CD14-positive monocyte (primary cell): ENCODE data around the gene CCNB1. TPM values are rescaled to one million over a fixed set of nuclear protein-coding genes. Genes with fewer than 3 reads are reported as not detected.

Source experiments
- DNase-seq, 3 donors: peaks; one replicate each; pipeline ENCODE4 v3.0.0-alpha.2; 2011 to 2022
- H2AFZ ChIP-seq: 2 replicates; pipeline ENCODE4 v1.6.0; 2012; ENCODE audit warnings: mild to moderate bottlenecking, low read depth, low read length, inconsistent platforms; ENCODE audit not compliant: insufficient read depth, poor library complexity, severe bottlenecking
- H3K27ac ChIP-seq, 2 donors: 1 replicate in 1 of 2; 2 replicates in 1 of 2; pipeline ENCODE4 v1.5.1; 2012 to 2013; ENCODE audit warnings: low read length in 2 of 2, control low read depth in 1 of 2, inconsistent platforms in 1 of 2, low read depth in 1 of 2, mild to moderate bottlenecking in 1 of 2
- H3K27me3 ChIP-seq, 2 donors: one replicate each; pipeline versions ENCODE4 v1.6.0 to v1.6.1; 2011 to 2013; ENCODE audit warnings: low read length in 2 of 2; ENCODE audit not compliant: control insufficient read depth in 2 of 2, insufficient read depth in 2 of 2
- H3K36me3 ChIP-seq, 2 donors: replicated peaks in 1 of 2; 1 replicate in 1 of 2; 2 replicates in 1 of 2; pipeline versions ENCODE4 v1.5.1 to v1.6.1; 2012 to 2013; ENCODE audit warnings: low read length in 2 of 2, control low read depth in 1 of 2, inconsistent platforms in 1 of 2, mild to moderate bottlenecking in 1 of 2; ENCODE audit not compliant: insufficient read depth in 2 of 2, control insufficient read depth in 1 of 2
- H3K4me1 ChIP-seq, 2 donors: 1 replicate in 1 of 2; 2 replicates in 1 of 2; pipeline versions ENCODE4 v1.5.1 to v1.6.1; 2012 to 2013; ENCODE audit warnings: low read length in 2 of 2, control low read depth in 1 of 2, inconsistent platforms in 1 of 2, mild to moderate bottlenecking in 1 of 2, moderate library complexity in 1 of 2; ENCODE audit not compliant: insufficient read depth in 2 of 2, control insufficient read depth in 1 of 2
- H3K4me2 ChIP-seq: replicated peaks from 2 replicates; pipeline ENCODE3; 2012; ENCODE audit warnings: low read length, moderate library complexity, mild to moderate bottlenecking; ENCODE audit not compliant: poor library complexity, severe bottlenecking; ENCODE audit errors: extremely low read depth
- H3K4me3 ChIP-seq, 3 experiments: fragments of 200-600 bp in 1 of 3; sonication (generic) in 1 of 3; replicated peaks in 1 of 3; 1 replicate in 2 of 3; 2 replicates in 1 of 3; pipeline ENCODE4 v1.5.1; 2011 to 2013; ENCODE audit warnings: low read length in 3 of 3, mild to moderate bottlenecking in 3 of 3, control low read depth in 2 of 3, low read depth in 2 of 3, inconsistent platforms in 1 of 3, moderate library complexity in 1 of 3
- H3K79me2 ChIP-seq: 2 replicates; pipeline ENCODE4 v1.6.0; 2012; ENCODE audit warnings: mild to moderate bottlenecking, control low read depth, inconsistent platforms, low read length, moderate library complexity; ENCODE audit not compliant: insufficient read depth
- H3K9ac ChIP-seq: 2 replicates; pipeline ENCODE4 v1.6.0; 2017; ENCODE audit warnings: low read length, mild to moderate bottlenecking; ENCODE audit not compliant: insufficient read depth, poor library complexity, severe bottlenecking
- H3K9me3 ChIP-seq, 2 donors: replicated peaks in 1 of 2; 1 replicate in 1 of 2; 2 replicates in 1 of 2; pipeline versions ENCODE4 v1.5.1 to v1.6.1; 2012 to 2013; ENCODE audit warnings: low read length in 2 of 2, control low read depth in 1 of 2; ENCODE audit not compliant: control insufficient read depth in 1 of 2, insufficient read depth in 1 of 2
- H4K20me1 ChIP-seq: 2 replicates; pipeline ENCODE4 v1.6.0; 2012; ENCODE audit warnings: mild to moderate bottlenecking, low read length, control low read depth, moderate library complexity; ENCODE audit not compliant: insufficient read depth
- H3K27ac Mint-ChIP-seq, 7 donors: one replicate each; pipeline ENCODE4 v1.8.0; 2020; ENCODE audit warnings: mild to moderate bottlenecking in 7 of 7, mixed read lengths in 7 of 7, moderate library complexity in 6 of 7, inconsistent platforms in 2 of 7
- H3K27me3 Mint-ChIP-seq, 3 donors: one replicate each; pipeline ENCODE4 v1.8.0; 2021 to 2022; ENCODE audit warnings: low read depth in 3 of 3, mild to moderate bottlenecking in 3 of 3, mixed read lengths in 3 of 3, moderate library complexity in 3 of 3, inconsistent platforms in 1 of 3
- H3K36me3 Mint-ChIP-seq, 2 donors: one replicate each; pipeline ENCODE4 v1.8.0; 2020; ENCODE audit warnings: mixed read lengths in 2 of 2, inconsistent platforms in 1 of 2, mild to moderate bottlenecking in 1 of 2
- H3K4me1 Mint-ChIP-seq: one replicate; pipeline ENCODE4 v1.8.0; 2020; ENCODE audit warnings: mild to moderate bottlenecking, mixed read lengths
- H3K4me3 Mint-ChIP-seq, 2 donors: one replicate each; pipeline ENCODE4 v1.8.0; 2020; ENCODE audit warnings: mild to moderate bottlenecking in 2 of 2, mixed read lengths in 2 of 2, moderate library complexity in 1 of 2
- H3K9me3 Mint-ChIP-seq, 7 donors: one replicate each; pipeline ENCODE4 v1.8.0; 2020 to 2022; ENCODE audit warnings: mixed read lengths in 7 of 7, mild to moderate bottlenecking in 6 of 7, moderate library complexity in 6 of 7, inconsistent platforms in 2 of 7
- CTCF ChIP-seq: fragments of 200-600 bp; IDR thresholded peaks from one replicate; pipeline ENCODE4 v1.8.0; 2022; ENCODE audit warnings: antibody characterized with exemption, mild to moderate bottlenecking
- WGBS: methylation state at CpG from one replicate; pipeline ENCODE4 v1.1.5; 2013; ENCODE audit warnings: missing lambda C conversion rate; ENCODE audit not compliant: insufficient coverage; 5-methylcytosine and 5-hydroxymethylcytosine counted together
- intact Hi-C, 2 donors: fragments of 100-400 bp; cut with micrococcal nuclease; formaldehyde crosslinking; loops; one replicate each; pipeline versions ENCODE4 v1.15.0 to v1.15.1; 2023
- polyA plus RNA-seq, 3 donors: library from polyadenylated mRNA; depleted of rRNA in 1 of 3; unstranded in 2 of 3; stranded (reverse) in 1 of 3; fragments of 300-500 nt in 2 of 3; fragments of >200 nt in 1 of 3; fragmentation: Illumina TruSeq in 2 of 3; gene quantifications; 1 replicate in 2 of 3; 2 replicates in 1 of 3; pipeline ENCODE4 v1.2.3, GENCODE V29; 2012 to 2021

CCNB1 gene
- polyA plus RNA-seq, 3 donors: 0.64 to 2.6 (median 1.6) TPM

DNA sequence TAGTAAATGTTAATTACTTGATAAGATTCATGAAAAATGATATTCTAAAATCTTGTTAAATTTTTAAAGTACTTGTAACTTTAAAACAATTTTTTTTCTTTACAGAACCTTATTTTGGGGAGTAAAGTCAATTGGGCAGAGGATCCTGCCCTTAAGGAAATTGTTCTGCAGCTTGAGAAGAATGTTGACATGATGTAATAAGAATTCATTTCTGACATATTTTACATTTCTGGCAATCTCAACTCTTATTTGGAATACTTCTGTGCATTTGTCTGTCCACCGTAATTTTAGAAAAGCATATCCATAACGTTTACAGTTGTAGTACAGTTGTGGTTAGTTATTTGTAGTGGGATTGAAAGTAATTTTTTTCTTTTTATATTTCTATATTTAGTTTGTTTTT lies 42.7 kb downstream of the CCNB1 start:
- no CpG with 5 or more reads among the region's 2 CpGs for WGBS
- peaks cover 2 to 8% of the 10 kb centered on the region in 2 donors for H3K36me3 Mint-ChIP-seq
- no peaks in the 10 kb centered on the region for H3K9me3 Mint-ChIP-seq
- no peaks in the 10 kb centered on the region for H4K20me1 ChIP-seq
- no peak overlapping the region for H2AFZ ChIP-seq
- peaks cover 6% of the 10 kb centered on the region for H3K4me1 Mint-ChIP-seq
- H3K4me3 Mint-ChIP-seq: no peak overlapping the region
- no peaks in the 10 kb centered on the region for H3K27me3 ChIP-seq
- no peak overlapping the region for H3K27ac Mint-ChIP-seq
- no peak overlapping the region for H3K9ac ChIP-seq
- DNase-seq: no peak
- no peaks in the 10 kb centered on the region for H3K27me3 Mint-ChIP-seq
- no peaks in the 10 kb centered on the region for H3K79me2 ChIP-seq
- H3K4me3 ChIP-seq: no peak overlapping the region
- no peak overlapping the region for H3K27ac ChIP-seq
- H3K9me3 ChIP-seq: no peaks in the 10 kb centered on the region
- intact Hi-C loops: no loop called here
- TF ChIP-seq CTCF: no peak
- peaks cover 1 to 3% of the 10 kb centered on the region in 2 donors for H3K4me1 ChIP-seq
- no peaks in the 10 kb centered on the region for H3K36me3 ChIP-seq
- H3K4me2 ChIP-seq: no peak overlapping the region

GRCh38 chr5:69211200-69211599 lies 44.2 kb downstream of the CCNB1 start:
- WGBS: no CpG with 5 or more reads among the region's 2 CpGs
- Mint-ChIP-seq H3K4me1 (peaks cover 3% of the 10 kb centered on the region), H3K27ac (no peak overlapping the region), H3K27me3 (peaks cover 0 to under 1% (median 0%) of the 10 kb centered on the region in 3 donors), H3K36me3 (peaks cover 2 to 8% of the 10 kb centered on the region in 2 donors), H3K9me3 (no peaks in the 10 kb centered on the region), H3K4me3 (no peak overlapping the region)
- Histone ChIP-seq H3K9me3 (no peaks in the 10 kb centered on the region), H3K27ac (no peak overlapping the region), H3K4me2 (no peak overlapping the region), H3K79me2 (no peaks in the 10 kb centered on the region), H3K4me3 (no peak overlapping the region), H4K20me1 (no peaks in the 10 kb centered on the region), H3K4me1 (no peaks in the 10 kb centered on the region), H3K36me3 (no peaks in the 10 kb centered on the region), H3K27me3 (no peaks in the 10 kb centered on the region), H2AFZ (no peak overlapping the region), H3K9ac (no peak overlapping the region)
- intact Hi-C loops: no loop called here
- no peak for DNase-seq
- TF ChIP-seq CTCF: no peak
